ENCODE results near the gene RAPGEF5. TPM values are rescaled to one million over a fixed set of nuclear protein-coding genes. Genes with fewer than 3 reads are reported as not detected.

Gene RAPGEF5
- total RNA-seq, 1 donor from 2014 or later: 1.1 TPM

GRCh38 chr7:22356010-22356691, 803 bp downstream of the RAPGEF5 start:
- no peaks in the 10 kb centered on the region for H3K36me3 ChIP-seq (ENCODE audit: control insufficient read depth, insufficient read depth, low read length)
- H3K4me3 ChIP-seq (ENCODE audit: low read depth, low read length): peak overlapping the region; percentile 49
- TF ChIP-seq, protein P1, sequence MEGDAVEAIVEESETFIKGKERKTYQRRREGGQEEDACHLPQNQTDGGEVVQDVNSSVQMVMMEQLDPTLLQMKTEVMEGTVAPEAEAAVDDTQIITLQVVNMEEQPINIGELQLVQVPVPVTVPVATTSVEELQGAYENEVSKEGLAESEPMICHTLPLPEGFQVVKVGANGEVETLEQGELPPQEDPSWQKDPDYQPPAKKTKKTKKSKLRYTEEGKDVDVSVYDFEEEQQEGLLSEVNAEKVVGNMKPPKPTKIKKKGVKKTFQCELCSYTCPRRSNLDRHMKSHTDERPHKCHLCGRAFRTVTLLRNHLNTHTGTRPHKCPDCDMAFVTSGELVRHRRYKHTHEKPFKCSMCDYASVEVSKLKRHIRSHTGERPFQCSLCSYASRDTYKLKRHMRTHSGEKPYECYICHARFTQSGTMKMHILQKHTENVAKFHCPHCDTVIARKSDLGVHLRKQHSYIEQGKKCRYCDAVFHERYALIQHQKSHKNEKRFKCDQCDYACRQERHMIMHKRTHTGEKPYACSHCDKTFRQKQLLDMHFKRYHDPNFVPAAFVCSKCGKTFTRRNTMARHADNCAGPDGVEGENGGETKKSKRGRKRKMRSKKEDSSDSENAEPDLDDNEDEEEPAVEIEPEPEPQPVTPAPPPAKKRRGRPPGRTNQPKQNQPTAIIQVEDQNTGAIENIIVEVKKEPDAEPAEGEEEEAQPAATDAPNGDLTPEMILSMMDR (IDR thresholded peaks at IDR 0.05; ENCODE audit: insufficient read depth, low read length, poor library complexity, severe bottlenecking): no peak
- DNase-seq (ENCODE audit: low read depth): no peak
- peaks cover 3% of the 10 kb centered on the region for H3K27me3 ChIP-seq (ENCODE audit: control insufficient read depth, insufficient read depth, low read length)

DNA sequence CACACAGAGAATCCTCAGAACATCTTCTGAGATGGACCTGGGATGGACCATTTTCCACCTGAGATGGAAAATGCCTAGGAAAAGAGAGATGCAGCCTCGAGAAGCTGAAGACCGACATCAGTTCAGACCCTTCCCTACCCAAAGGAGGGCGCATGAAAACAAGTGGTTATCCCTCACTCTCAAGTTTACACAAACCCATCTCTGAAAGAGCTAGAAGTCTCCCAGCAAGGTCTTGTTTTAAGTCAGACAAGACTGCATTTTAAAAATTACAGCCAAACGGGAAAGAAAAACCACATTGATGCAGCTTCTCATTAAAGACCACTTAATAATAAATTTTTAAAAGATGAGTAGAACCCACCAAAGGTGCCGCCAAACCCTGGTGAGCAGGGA, 1.3 kb downstream of the RAPGEF5 start:
- H3K4me3 ChIP-seq (ENCODE audit: low read depth, low read length): peak overlapping the region; percentile 49
- H3K27me3 ChIP-seq (ENCODE audit: control insufficient read depth, insufficient read depth, low read length): peaks cover 3% of the 10 kb centered on the region
- DNase-seq (ENCODE audit: low read depth): no peak
- TF ChIP-seq, protein P1 (IDR thresholded peaks at IDR 0.05; ENCODE audit: insufficient read depth, low read length, poor library complexity, severe bottlenecking): no peak
- no peaks in the 10 kb centered on the region for H3K36me3 ChIP-seq (ENCODE audit: control insufficient read depth, insufficient read depth, low read length)

DNA sequence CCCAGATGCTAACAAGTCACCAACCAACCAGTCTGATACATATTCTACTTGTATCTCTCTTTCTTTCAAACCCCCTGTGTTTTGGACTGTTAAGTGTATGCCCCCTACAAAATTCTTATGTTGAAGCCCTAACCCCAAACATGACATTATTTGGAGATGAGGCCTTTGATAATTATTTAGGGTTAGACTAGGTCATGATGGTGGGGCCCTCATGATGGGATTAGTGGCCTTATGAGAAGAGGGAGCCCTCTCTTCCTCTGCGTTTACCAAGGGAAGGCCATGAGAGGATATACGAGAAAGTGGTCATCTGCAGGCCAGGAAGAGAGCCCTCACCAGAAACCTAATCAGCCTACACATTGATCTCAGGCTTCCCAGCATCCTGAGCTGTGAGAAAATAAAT, 2.5 kb downstream of the RAPGEF5 start:
- peaks cover 3% of the 10 kb centered on the region for H3K27me3 ChIP-seq (ENCODE audit: control insufficient read depth, insufficient read depth, low read length)
- no peaks in the 10 kb centered on the region for H3K36me3 ChIP-seq (ENCODE audit: control insufficient read depth, insufficient read depth, low read length)
- TF ChIP-seq, protein P1 (IDR thresholded peaks at IDR 0.05; ENCODE audit: insufficient read depth, low read length, poor library complexity, severe bottlenecking): no peak
- no peak overlapping the region for H3K4me3 ChIP-seq (ENCODE audit: low read depth, low read length)
- DNase-seq (ENCODE audit: low read depth): no peak

GRCh38 chr7:22352887-22353286, 4.1 kb downstream of the RAPGEF5 start:
- no peak overlapping the region for H3K4me3 ChIP-seq (ENCODE audit: low read depth, low read length)
- peaks cover 3% of the 10 kb centered on the region for H3K27me3 ChIP-seq (ENCODE audit: control insufficient read depth, insufficient read depth, low read length)
- H3K36me3 ChIP-seq (ENCODE audit: control insufficient read depth, insufficient read depth, low read length): no peaks in the 10 kb centered on the region
- TF ChIP-seq, protein P1 (IDR thresholded peaks at IDR 0.05; ENCODE audit: insufficient read depth, low read length, poor library complexity, severe bottlenecking): no peak
- no peak for DNase-seq (ENCODE audit: low read depth)

DNA sequence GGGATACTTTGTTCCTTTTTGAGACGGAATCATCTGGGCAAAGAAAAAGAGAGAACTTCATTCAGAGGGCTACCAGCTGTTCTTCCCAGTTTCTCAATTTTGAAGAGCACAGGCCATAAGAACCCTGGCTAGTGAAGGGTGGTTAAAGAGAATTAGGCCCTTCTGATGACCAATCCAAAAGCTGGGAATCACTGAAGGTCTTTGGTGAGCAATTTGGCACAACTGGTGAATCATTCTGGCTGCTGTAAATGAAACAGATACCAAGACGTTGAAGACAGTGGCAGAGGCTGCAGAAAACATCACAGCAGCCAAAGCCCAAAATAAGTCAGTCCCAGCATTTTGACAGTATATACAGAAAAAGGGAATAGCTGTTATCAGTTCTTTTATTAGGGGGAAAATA, 5.1 kb downstream of the RAPGEF5 start:
- DNase-seq (ENCODE audit: low read depth): no peak
- H3K4me3 ChIP-seq (ENCODE audit: low read depth, low read length): no peak overlapping the region
- TF ChIP-seq, protein P1 (IDR thresholded peaks at IDR 0.05; ENCODE audit: insufficient read depth, low read length, poor library complexity, severe bottlenecking): no peak

DNA sequence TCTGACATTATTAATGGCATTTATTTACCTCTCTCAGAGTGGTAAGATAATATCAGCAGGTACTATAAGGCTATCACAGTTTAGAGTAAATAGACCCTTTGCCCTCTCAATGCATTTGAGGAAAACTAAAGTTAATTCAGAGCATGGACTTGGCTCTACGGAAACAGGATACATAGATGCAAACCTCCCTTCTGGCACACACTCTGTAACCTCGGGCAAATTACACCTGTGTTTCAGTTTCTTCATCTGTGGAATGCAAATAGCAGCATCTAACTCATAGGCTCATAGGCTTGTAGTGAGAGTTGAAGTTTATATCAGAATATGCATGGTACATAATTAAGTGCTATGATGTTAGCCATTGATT, 5.6 kb downstream of the RAPGEF5 start:
- no peak for DNase-seq (ENCODE audit: low read depth)
- H3K27me3 ChIP-seq (ENCODE audit: control insufficient read depth, insufficient read depth, low read length): peaks cover 3% of the 10 kb centered on the region

More for the DNA sequence above, 5.1 kb downstream of the RAPGEF5 start:
- Histone ChIP-seq H3K27me3 (ENCODE audit: control insufficient read depth, insufficient read depth, low read length) (peaks cover 3% of the 10 kb centered on the region), H3K36me3 (ENCODE audit: control insufficient read depth, insufficient read depth, low read length) (no peaks in the 10 kb centered on the region)

More for the DNA sequence above, 5.6 kb downstream of the RAPGEF5 start:
- Histone ChIP-seq H3K36me3 (ENCODE audit: control insufficient read depth, insufficient read depth, low read length) (no peaks in the 10 kb centered on the region), H3K4me3 (ENCODE audit: low read depth, low read length) (no peak overlapping the region)
- TF ChIP-seq, protein P1 (IDR thresholded peaks at IDR 0.05; ENCODE audit: insufficient read depth, low read length, poor library complexity, severe bottlenecking): no peak
